AG04449 (cell line): Measurements from ENCODE around the gene USF1.
"Not testable (repeated sequence)": the region's sequence is repeated elsewhere in the genome, so short reads cannot be mapped to it uniquely, and the experiment has no call there.

Experiments
- CTCF ChIA-PET: fragments of 350-600 bp; formaldehyde crosslinking; extraction: SDS; loops from one replicate; lab custom pipeline; 2021; ENCODE audit warnings: antibody characterized with exemption; lab: Yijun Ruan, JAX
- POLR2A ChIA-PET: fragments of 400-600, 350-600 bp; formaldehyde crosslinking; extraction: SDS; loops from one replicate; lab custom pipeline; 2020; ENCODE audit warnings: antibody characterized with exemption, inconsistent platforms; lab: Yijun Ruan, JAX
- DNase-seq: peaks from one replicate; pipeline ENCODE4 v3.0.0-alpha.2; 2010; ENCODE audit warnings: low read depth, low spot score
- H3K4me3 ChIP-seq: 2 replicates; pipeline ENCODE4 v1.5.1; 2011; ENCODE audit warnings: low read depth, mild to moderate bottlenecking, control low read depth, low read length
- TF ChIP-seq, protein P1 (sequence below): IDR thresholded peaks from one replicate; pipeline ENCODE4 v1.5.1; 2011; ENCODE audit warnings: mild to moderate bottlenecking, moderate library complexity, low read length, control low read depth, inconsistent platforms; ENCODE audit not compliant: insufficient read depth; ENCODE audit errors: missing control alignments

Gene USF1

DNA sequence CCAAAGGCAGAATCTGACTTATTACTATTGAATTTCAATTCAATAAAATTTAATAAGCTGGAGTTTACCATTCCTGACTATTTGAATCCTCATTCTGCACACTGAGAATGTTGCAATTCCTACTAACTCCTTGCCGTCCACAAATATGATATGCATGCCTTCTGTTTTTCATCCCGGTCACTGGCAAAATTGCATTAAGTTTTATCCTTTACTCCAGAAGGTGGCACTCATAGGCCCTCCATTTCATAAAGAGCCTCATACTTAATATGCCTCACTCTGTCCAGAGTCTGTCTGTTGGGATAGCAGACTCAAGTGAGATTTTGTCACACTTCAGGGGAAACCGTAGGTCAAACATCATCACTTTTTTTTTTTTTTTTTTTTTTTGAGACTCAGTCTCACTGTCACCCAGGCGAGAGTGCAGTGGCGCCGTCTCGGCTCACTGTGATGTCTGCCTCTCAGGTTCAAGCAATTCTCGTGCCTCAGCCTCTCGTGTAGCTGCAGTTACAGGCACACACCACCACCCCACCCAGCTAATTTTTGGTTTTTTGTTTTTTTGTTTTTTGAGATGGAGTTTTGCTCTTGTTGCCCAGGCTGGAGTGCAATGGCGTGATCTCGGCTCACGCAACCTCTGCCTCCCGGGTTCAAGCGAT is 52.1 kb downstream of the USF1 start:
- DNase-seq = peak; percentile 68
- POLR2A ChIA-PET = no interaction called here
- H3K4me3 ChIP-seq = no peak overlapping the region
- TF ChIP-seq, protein P1, sequence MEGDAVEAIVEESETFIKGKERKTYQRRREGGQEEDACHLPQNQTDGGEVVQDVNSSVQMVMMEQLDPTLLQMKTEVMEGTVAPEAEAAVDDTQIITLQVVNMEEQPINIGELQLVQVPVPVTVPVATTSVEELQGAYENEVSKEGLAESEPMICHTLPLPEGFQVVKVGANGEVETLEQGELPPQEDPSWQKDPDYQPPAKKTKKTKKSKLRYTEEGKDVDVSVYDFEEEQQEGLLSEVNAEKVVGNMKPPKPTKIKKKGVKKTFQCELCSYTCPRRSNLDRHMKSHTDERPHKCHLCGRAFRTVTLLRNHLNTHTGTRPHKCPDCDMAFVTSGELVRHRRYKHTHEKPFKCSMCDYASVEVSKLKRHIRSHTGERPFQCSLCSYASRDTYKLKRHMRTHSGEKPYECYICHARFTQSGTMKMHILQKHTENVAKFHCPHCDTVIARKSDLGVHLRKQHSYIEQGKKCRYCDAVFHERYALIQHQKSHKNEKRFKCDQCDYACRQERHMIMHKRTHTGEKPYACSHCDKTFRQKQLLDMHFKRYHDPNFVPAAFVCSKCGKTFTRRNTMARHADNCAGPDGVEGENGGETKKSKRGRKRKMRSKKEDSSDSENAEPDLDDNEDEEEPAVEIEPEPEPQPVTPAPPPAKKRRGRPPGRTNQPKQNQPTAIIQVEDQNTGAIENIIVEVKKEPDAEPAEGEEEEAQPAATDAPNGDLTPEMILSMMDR = peak; percentile 33
- CTCF ChIA-PET = interaction anchor here (0.5 to 11.3 kb wide), 9 partner anchors 9 to 145 kb away, joined by 3 to 147 read pairs (median 6); partner anchors contain the start of genes DEDD, KLHDC9, NIT1 and PFDN2

DNA sequence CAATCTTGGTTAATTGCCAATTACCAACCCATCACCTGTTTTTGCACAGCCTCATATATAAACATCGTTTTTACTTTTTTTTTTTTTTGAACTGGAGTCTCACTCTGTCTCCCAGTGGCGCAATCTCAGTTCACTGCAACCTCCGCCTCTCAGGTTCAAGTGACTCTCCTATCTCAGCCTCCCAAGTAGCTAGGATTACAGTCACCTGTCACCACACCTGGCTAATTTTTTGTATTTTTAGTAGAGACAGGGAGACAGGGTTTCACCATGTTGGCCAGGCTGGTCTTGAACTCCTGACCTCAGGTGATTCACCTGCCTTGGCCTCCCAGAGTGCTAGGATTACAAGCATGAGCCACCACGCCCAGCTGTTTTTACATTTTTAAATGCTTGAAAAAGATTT is 53.7 kb downstream of the USF1 start:
- H3K4me3 ChIP-seq, POLR2A ChIA-PET, DNase-seq: not testable (repeated sequence)
- CTCF ChIA-PET = interaction anchor here (0.8 to 11.3 kb wide), 7 partner anchors 13 to 267 kb away, joined by 3 to 147 read pairs (median 4); partner anchors contain the start of genes DEDD and KLHDC9
